CD4-positive, alpha-beta T cell treated with Interleukin-6 at 100 ng/mL for 8 hours (primary cell): ENCODE measurements around the gene LIPC.

ENCODE experiments used
- DNase-seq: peaks from one replicate; pipeline ENCODE4 v3.0.0-alpha.2; 2020; ENCODE audit warnings: mixed read lengths, low spot score

Gene LIPC

GRCh38 chr15:58436552-58436951, 4.8 kb downstream of the LIPC start:
- DNase-seq: no peak

DNA sequence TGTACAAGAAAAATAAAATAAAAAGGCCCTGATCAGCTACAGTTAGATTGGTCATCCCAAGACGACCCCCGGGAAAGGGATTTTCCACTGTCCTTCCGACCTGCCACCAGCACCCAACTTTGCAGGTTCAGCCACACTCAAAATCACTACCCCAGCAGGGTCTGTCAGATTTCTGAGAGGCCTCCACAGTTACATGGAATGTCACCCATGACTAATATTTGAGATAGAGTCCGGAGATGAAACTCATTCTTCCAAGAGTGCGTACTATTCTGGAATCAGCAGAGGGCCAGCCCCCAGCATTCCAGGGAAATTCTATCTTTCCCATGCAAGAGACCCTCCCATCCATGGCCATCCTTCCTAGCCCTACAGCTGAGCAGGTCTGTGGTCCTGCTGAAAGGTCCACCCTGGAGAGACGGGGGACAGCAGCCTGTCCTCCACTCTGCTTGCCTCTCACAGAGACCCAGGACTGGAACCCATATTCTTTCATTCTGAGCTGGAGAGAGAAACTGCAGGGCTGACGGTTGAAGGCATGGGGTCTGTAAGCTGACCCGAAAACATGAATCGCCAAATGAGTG, 5.8 kb downstream of the LIPC start:
- no peak for DNase-seq

DNA sequence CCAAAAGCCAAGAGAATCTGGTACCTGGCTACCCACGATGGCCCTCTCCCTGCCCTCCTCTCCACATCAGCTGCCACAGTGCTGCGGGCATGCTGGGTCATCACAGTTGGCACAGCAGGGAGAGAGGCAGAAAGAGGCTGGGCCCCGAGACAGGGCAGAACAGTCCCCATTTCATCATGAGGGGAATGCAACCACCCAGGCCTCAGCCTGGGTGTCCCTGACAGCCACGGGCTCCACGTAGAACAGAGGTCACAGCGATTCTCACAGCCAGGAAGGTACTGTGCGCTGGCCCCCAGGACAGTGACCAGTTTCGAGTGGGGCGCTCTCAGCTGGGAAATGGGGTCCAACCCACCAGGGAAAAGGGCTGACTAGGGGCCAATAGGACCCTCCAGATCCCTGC, 6.3 kb downstream of the LIPC start:
- no peak for DNase-seq

DNA sequence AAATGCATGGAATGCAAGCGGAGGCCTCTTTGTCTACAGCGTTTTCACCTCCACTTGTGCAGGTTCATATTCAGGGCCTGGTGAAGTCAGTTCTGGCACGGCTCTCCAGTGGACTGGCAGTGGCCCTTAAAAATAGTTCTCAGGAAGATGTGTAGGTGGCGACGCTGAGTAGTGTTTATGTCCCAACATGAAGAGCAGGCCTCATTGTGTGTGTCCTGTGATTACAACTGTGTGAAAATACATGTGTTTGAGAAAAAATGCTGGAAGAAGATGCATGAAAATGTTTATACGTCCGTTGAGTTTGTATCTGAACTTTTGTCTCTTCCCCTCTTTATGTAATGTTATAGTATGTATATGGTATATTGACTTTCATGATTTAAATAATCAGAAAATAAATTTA, 7.2 kb downstream of the LIPC start:
- peak; percentile 15 for DNase-seq

DNA sequence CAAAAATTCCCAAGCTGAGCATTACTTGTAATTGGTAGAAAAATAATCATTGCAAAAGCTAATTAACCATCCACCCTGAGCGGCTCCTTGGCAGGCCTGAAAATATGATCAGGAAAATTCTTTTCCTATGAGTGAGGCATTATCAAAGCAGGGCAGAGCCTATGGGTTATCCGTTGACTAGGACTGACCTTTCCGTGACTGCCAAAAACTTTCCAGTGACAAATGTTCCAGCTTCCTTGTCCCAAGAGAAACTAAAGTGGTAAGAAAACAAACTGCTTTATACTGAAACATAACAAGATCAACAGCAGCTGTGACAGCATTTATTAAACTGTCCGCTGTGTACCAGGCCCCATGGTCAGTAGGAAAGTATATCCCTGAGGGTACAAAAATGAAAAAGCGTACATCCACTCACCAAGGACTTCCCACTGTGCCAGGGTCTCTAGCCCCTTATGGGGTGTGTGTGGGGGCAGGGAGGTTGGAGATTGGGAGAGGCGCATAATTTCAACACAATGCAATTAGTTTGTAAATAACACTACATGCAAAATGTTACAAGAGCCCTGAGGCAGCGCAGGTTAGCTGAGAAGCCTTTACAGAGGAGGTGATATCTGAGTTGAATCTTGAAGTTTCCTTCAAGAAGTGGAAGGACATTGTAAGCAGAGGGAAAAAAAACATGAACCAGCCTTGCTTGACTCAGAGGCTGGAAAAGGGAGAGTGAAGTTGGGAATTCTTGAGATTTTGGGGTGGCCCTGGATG, 8.5 kb downstream of the LIPC start:
- DNase-seq: no peak

DNA sequence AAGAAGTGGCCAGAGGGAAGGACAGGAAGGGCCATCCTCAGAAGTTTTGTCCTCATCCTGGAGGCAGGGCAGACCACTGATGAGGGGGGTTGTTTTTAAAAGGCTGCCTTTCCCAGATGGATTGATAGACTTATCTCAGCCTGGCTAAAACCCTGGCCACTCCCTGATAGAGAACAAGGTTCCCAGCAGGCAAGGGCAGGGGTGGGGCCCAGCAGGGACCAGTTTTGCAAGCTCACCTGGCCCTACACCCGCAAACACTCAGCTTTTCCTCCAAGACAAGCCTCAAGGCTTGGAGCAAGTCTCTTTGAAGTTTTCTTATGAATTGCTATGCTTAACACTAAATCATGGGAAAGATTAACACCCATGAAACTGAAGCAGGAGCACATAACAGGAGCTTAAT, 9.1 kb downstream of the LIPC start:
- DNase-seq: no peak

DNA sequence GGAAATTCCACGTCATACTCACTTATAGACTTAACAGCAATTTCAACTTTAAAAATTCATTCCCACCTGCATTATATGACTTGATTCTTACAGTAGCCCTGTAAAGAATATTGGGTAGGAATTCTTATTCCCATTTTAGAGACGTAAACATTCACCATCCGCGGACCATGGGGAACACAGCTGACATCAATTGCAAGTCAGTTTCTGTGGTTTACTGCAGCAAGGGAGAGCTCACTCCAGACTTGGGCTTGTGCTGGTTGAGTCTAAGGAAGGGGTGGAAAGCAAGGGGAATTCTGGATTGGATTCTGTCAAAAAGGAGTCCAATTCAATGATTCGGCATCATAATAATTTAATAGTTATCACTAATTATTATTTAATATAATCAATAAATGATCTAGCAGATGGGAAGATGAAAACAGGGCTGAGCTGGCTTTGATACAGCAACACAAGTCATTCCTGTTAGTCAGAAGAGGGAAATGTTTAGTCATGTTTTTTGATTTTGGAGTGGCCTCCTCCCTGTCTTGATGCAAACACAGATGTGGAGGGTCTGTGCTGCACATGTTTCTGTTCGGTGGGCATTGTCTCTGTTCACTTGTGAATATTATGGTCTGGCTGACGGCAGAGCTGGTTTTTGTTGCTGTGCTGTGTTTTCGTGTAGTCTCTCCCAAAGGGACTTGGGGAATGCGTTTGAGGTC, 9.7 kb downstream of the LIPC start:
- DNase-seq: no peak

- no peak for DNase-seq
Measured at GRCh38 chr15:58442122-58442521, 10.3 kb downstream of the LIPC start.

- DNase-seq: no peak
Measured at GRCh38 chr15:58443308-58443707, 11.5 kb downstream of the LIPC start.

- no peak for DNase-seq
Measured at GRCh38 chr15:58444056-58444455, 12.3 kb downstream of the LIPC start.

- DNase-seq: no peak
Measured at GRCh38 chr15:58444658-58445332, 13.0 kb downstream of the LIPC start.

DNA sequence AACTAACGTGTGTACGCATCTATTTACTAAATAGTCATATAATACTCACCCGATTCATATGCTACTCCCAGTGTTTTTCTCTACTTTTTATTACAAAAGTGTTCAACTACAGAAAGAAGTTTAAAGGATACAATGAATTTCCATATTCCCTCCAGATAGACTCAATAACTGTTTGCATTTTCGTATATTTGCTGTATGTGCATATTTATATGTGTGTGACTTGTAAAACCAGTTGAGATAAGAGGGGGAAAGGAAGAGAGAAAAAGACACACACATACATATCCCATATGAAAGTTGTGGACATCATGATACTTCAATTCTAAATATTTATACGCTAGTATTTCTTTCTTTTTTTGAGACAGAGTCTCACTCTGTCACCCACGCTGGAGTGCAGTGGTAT, 14.1 kb downstream of the LIPC start:
- no peak for DNase-seq

GRCh38 chr15:58446521-58446920, 14.7 kb downstream of the LIPC start:
- no peak for DNase-seq

DNA sequence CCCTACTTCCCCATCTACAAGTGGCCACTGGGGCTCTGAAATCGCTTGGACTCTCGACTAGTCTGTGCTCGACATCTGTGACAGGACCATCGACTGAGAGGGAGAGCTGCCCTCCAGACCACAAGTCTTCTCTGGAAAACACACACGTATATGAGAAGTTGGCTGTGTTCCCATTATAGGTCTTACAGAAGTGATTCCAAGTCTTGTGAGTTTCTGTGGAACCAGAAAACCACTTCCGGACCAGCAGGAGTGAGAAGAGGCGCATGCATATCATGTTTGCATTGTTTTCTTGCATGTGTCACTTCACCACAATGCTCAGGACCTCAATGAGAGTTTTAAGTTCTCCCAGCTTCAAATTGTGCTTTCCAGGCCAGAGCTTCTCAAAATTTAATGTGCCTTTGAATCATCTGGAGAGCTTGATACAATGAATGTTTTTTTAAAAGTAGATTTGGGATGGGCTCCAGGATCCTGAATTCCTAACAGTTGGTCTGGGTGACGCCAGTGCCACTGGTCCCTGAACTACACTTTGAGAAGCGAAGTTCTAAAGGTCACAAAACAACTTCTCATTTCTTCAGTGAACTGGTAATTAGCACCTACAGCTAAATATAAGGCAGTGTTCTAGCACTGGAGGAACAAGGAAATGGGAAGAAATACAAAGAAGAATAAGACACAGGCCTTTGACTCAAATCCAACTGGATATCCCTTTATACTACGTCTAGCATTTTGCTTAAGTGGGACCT, 15.7 kb downstream of the LIPC start:
- DNase-seq: no peak

- DNase-seq: no peak
Measured at GRCh38 chr15:58448331-58448730, 16.5 kb downstream of the LIPC start.

DNA sequence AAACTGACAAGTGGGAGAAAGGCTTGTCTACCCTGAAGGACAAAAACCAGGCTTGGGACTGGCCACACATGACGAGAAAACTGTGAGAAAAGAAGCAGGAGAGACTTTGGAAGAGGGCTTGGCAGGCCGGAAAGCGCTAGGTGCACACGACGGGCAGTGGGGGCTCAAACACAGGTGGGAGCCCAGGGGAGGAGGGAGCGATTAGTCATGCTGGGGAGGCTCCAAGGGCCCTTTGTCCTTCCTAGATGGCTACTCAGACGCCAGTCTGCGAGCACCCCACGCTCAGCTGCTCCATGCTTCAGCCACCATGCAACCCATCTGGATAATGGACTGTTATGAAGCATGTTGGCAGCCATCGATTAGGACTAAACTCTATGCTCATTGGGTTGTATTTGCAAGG, 17.1 kb downstream of the LIPC start:
- DNase-seq: no peak

- DNase-seq: no peak
Measured at GRCh38 chr15:58451826-58452225, 20.0 kb downstream of the LIPC start.

DNA sequence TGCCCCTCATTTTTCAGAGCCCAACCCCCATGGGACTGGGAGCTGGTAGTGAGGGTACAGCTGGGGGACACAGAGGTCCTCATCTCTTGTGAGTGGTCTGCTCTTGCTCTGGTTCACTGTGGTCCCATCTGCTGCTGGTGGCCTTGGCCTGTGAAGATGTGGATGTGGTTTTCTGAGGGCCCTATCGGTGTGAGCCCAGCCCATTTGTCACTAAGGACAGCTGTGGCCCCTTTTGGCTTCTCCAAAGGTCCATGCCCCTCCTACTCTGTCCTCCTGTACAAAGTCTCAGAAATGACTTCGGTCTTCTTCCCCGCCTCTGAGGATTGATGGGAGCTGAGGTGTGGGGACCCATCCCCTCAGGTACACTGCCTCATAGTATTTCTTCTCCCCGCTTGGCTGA, 21.0 kb downstream of the LIPC start:
- no peak for DNase-seq

DNA sequence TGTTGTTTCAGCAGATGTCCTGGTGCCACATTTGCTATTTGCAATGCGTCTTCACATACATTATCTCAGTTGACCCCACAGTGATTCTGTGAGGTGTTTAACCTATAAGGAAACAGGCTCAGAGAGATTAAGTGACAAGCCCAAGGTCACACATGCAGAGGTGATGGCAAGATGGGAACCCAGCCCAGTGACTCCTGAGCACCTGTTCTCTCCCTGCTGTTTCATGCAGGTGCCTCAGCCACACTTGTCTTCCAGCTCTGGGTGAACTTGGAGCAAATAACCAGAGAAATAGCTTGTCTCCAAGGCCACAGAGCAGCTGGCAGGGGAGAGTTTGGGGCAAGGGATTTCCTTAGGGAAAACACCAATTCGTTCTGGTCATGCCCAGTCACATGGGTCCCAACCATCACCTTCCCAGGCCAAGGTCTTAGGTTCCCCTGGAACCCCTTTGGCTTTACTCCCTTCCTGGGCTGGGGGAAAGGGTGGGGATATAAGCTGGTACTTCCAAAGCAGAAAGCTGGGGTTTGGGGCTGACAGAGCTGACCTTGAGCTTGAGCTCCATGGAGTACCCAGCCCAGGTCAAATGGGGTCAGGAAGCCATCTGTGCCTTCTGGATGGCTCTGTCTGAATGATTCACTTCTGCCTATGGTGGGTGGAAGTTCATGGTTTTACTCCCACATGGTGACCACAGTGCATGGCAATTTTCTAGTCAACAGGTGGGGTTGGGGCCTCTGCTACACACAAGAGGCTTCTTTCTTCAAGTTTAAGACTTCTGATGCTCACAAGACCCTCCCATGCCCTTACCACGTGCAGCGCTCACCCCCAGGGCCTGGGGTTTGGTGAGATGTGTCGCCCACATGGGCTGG, 22.4 kb downstream of the LIPC start:
- no peak for DNase-seq

GRCh38 chr15:58454950-58455401, 23.2 kb downstream of the LIPC start:
- no peak for DNase-seq

GRCh38 chr15:58457466-58457965, 25.7 kb downstream of the LIPC start:
- DNase-seq: no peak
